HepG2 (cell line): ENCODE data around the gene OR10A3. TPM values are rescaled to one million over a fixed set of nuclear protein-coding genes. Genes with fewer than 3 reads are reported as not detected.

ENCODE experiments used
- ATAC-seq: fragments of 200-7000 bp; cut with Tn5 transposase; 3 replicates; pipeline ENCODE4 v1.9.1; 2020; ENCODE audit warnings: mild to moderate bottlenecking, moderate library complexity
- BruUV-seq: library from RNA; stranded (reverse); fragments of 400-500 nt; replicated peaks from 2 replicates; lab custom pipeline; 2021; lab: Mats Ljungman, UMichigan
- CTCF ChIA-PET: fragments of 300-600 bp; formaldehyde crosslinking; extraction: SDS; loops from one replicate; lab custom pipeline; 2021; ENCODE audit warnings: low total read pairs, inconsistent platforms, low intra/inter-chr PET ratio; lab: Yijun Ruan, JAX
- POLR2A ChIA-PET: fragments of 350-600 bp; sonication (Branson Sonifier 250); formaldehyde crosslinking; loops from one replicate; lab custom pipeline; 2020; ENCODE audit warnings: antibody characterized with exemption, inconsistent platforms; lab: Yijun Ruan, JAX
- DNase-seq: peaks from one replicate; pipeline ENCODE4 v3.0.0-alpha.2; 2015; ENCODE audit warnings: low spot score
- FAIRE-seq: peaks from 3 replicates; lab custom pipeline; 2011; peaks lifted over from hg19 to GRCh38; lab: Jason Lieb, UNC
- H2AFZ ChIP-seq: one replicate; pipeline ENCODE4 v1.6.1; 2011; ENCODE audit warnings: low read length, inconsistent platforms
- H3K27ac ChIP-seq: fragments of 300-600 bp; 3 replicates; pipeline ENCODE4 v1.8.0; 2011; ENCODE audit warnings: mixed run types, mild to moderate bottlenecking, mixed read lengths, low read length, inconsistent platforms; ENCODE audit not compliant: insufficient read depth; ENCODE audit errors: extremely low read length
- H3K27me3 ChIP-seq, 2 experiments: fragments of 200-600 bp in 1 of 2; 2 replicates in 1 of 2; 3 replicates in 1 of 2; pipeline versions ENCODE4 v1.6.0 to v1.8.0; 2011; ENCODE audit warnings: low read length in 2 of 2, mild to moderate bottlenecking in 2 of 2, moderate library complexity in 2 of 2, inconsistent platforms in 1 of 2; ENCODE audit not compliant: insufficient read depth in 2 of 2, control insufficient read depth in 1 of 2
- H3K36me3 ChIP-seq, 2 experiments: fragments of 200-600 bp in 1 of 2; replicated peaks in 1 of 2; 2 replicates in 1 of 2; 3 replicates in 1 of 2; pipeline versions ENCODE4 v1.5.1 to v1.8.0; 2011; ENCODE audit warnings: low read length in 2 of 2, inconsistent platforms in 1 of 2; ENCODE audit not compliant: insufficient read depth in 2 of 2, control insufficient read depth in 1 of 2
- H3K4me1 ChIP-seq: 2 replicates; pipeline ENCODE4 v1.5.1; 2012; ENCODE audit warnings: low read length, inconsistent platforms; ENCODE audit not compliant: insufficient read depth
- H3K4me2 ChIP-seq: 2 replicates; pipeline ENCODE4 v1.6.0; 2011; ENCODE audit warnings: low read depth, low read length, inconsistent platforms
- H3K4me3 ChIP-seq, 3 experiments: fragments of 200-600 bp in 1 of 3; sonication (generic), shearing (Covaris generic) in 1 of 3; replicated peaks in 1 of 3; 2 replicates each; pipeline ENCODE4 v1.5.1; 2011 to 2016; ENCODE audit warnings: low read length in 3 of 3, inconsistent platforms in 2 of 3, low read depth in 2 of 3, mild to moderate bottlenecking in 2 of 3, control low read depth in 1 of 3, mixed read lengths in 1 of 3; ENCODE audit not compliant: insufficient read depth in 1 of 3
- H3K79me2 ChIP-seq: one replicate; pipeline ENCODE4 v1.6.1; 2011; ENCODE audit warnings: low read length, inconsistent platforms; ENCODE audit not compliant: insufficient read depth
- H3K9ac ChIP-seq: 2 replicates; pipeline ENCODE4 v1.6.0; 2011; ENCODE audit warnings: mild to moderate bottlenecking, low read depth, low read length, inconsistent platforms; ENCODE audit not compliant: insufficient read depth
- H3K9me3 ChIP-seq: 2 replicates; pipeline ENCODE4 v1.5.1; 2012; ENCODE audit warnings: mild to moderate bottlenecking, low read length
- H4K20me1 ChIP-seq: 2 replicates; pipeline ENCODE4 v1.6.0; 2011; ENCODE audit warnings: inconsistent platforms, mild to moderate bottlenecking, low read length, moderate library complexity; ENCODE audit not compliant: insufficient read depth
- ATF1 ChIP-seq: IDR thresholded peaks from 2 replicates; pipeline ENCODE4 v1.6.1; 2016; ENCODE audit warnings: mild to moderate bottlenecking, control low read depth
- CREB1 ChIP-seq, 2 experiments: fragments of 450-650 bp in 1 of 2; IDR thresholded peaks; 2 replicates each; pipeline ENCODE4 v1.6.1; 2016 to 2017; ENCODE audit warnings: control low read depth in 1 of 2, mild to moderate bottlenecking in 1 of 2, missing compliant biosample characterization in 1 of 2, missing genetic modification characterization in 1 of 2
- DNMT1 ChIP-seq: sonication (generic); formaldehyde crosslinking; IDR thresholded peaks from 2 replicates; pipeline ENCODE4 v1.5.1; 2020; ENCODE audit warnings: mild to moderate bottlenecking, missing genetic modification reagents
- MEIS1 ChIP-seq: sonication (generic); formaldehyde crosslinking; IDR thresholded peaks from 2 replicates; pipeline ENCODE4 v1.9.0; 2021; ENCODE audit warnings: mild to moderate bottlenecking, missing genetic modification reagents, moderate library complexity, borderline replicate concordance
- NBN ChIP-seq: fragments of 450-650 bp; conservative IDR thresholded peaks from 2 replicates; pipeline ENCODE4 v1.6.1; 2017
- SRSF9 ChIP-seq: fragments of 200-400 bp; formaldehyde crosslinking; IDR thresholded peaks from 2 replicates; pipeline ENCODE4 v1.6.1; 2018; ENCODE audit warnings: borderline replicate concordance, mild to moderate bottlenecking, low read depth, low read length; ENCODE audit not compliant: insufficient read depth, poor library complexity, severe bottlenecking
- ZNF180 ChIP-seq: sonication (generic); formaldehyde crosslinking; IDR thresholded peaks from 2 replicates; pipeline ENCODE4 v1.4.0; 2020; ENCODE audit warnings: low read depth, missing genetic modification reagents, borderline replicate concordance
- ZNF337 ChIP-seq: sonication (generic); formaldehyde crosslinking; IDR thresholded peaks from 2 replicates; pipeline ENCODE4 v1.5.1; 2020; ENCODE audit warnings: missing genetic modification reagents, low read depth, mild to moderate bottlenecking, borderline replicate concordance
- ZNF792 ChIP-seq: IDR thresholded peaks from 2 replicates; pipeline ENCODE4 v1.6.1; 2016
- WGBS: methylation state at CpG from one replicate; pipeline ENCODE4 v1.1.6; 2017; ENCODE audit warnings: low lambda C conversion rate; 5-methylcytosine and 5-hydroxymethylcytosine counted together
- in situ Hi-C: cut with HindIII; loops from 2 replicates; pipeline ENCODE4 v1.10.0; 2017; ENCODE audit warnings: low pct_unique_long_range_greater_than_20kb; ENCODE audit not compliant: extremely low pct_ligation_motif_present
- intact Hi-C: fragments of 100-400 bp; cut with micrococcal nuclease; formaldehyde crosslinking; loops from one replicate; pipeline ENCODE4 v1.10.0; 2022; ENCODE audit not compliant: unreplicated experiment
- polyA plus RNA-seq, 8 experiments: library from polyadenylated mRNA; depleted of rRNA in 3 of 8; stranded (reverse) in 7 of 8; unstranded in 1 of 8; fragments of >200 nt; fragmentation: Illumina TruSeq in 4 of 8; extraction: Trizol in 4 of 8; gene quantifications; 2 replicates each; pipeline versions ENCODE4 v1.2.1 to v1.2.3, GENCODE V29; 2011 to 2016; ENCODE audit warnings: low read depth in 4 of 8, missing spikeins in 1 of 8, mixed read lengths in 1 of 8; ENCODE audit not compliant: insufficient read depth in 1 of 8
- total RNA-seq, 5 experiments: library from RNA; depleted of rRNA; stranded (reverse); fragments of >200 nt; fragmentation: Illumina TruSeq; extraction: Trizol; gene quantifications; 2 replicates each; pipeline ENCODE4 v1.2.3, GENCODE V29; 2016; ENCODE audit warnings: low read depth in 1 of 5
- TF ChIP-seq, protein P1 (sequence below): sonication (generic); formaldehyde crosslinking; IDR thresholded peaks from 2 replicates; pipeline ENCODE4 v1.5.0; 2020; ENCODE audit warnings: missing genetic modification reagents
- TF ChIP-seq, protein P2 (sequence below): sonication (generic); formaldehyde crosslinking; IDR thresholded peaks from 2 replicates; pipeline ENCODE4 v1.4.0; 2020; ENCODE audit warnings: missing genetic modification reagents, borderline replicate concordance

Gene OR10A3
- total and polyA plus RNA-seq, 2 of the 13 experiments (the other 11 are each of a cell fraction or from before 2014, with no cell fraction given) = not detected

DNA sequence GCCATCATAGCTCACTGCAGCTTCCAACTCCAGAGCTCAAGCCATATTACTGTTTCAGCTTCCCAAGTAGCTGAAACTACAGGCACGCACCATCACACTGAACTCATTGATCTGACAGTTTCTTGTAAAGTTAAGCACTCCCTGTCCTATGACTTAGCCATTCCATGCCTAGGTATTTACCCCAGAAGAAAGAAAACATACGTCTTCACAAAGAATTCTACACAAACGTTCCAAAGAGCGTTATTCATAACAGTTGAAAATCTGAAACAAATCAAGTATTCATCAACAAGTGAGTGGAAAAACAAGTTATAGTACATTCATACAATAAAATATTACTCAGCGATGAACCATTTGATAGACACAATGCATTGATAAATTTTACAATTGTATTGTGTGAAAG, 31.5 kb upstream of the OR10A3 start:
- Histone ChIP-seq H3K36me3 (no peaks in the 10 kb centered on the region), H3K4me3 (no peak overlapping the region), H2AFZ (no peak overlapping the region), H3K4me2 (no peak overlapping the region), H3K4me1 (no peaks in the 10 kb centered on the region), H4K20me1 (no peaks in the 10 kb centered on the region), H3K27ac (no peak overlapping the region), H3K79me2 (no peaks in the 10 kb centered on the region), H3K9ac (no peak overlapping the region), H3K27me3 (no peaks in the 10 kb centered on the region), H3K9me3 (no peaks in the 10 kb centered on the region)
- FAIRE-seq = no peak
- no TSS peak for BruUV-seq
- no peak for DNase-seq
- intact Hi-C loops (no loop called here), in situ Hi-C loops (no loop called here)
- TF ChIP-seq CREB1 (IDR thresholded peaks at IDR 0.05) (no peak), CREB1 (CRISPR knock-in tag; IDR thresholded peaks at IDR 0.05) (no peak), NBN (no peak), ZNF337 (no peak), SRSF9 (no peak), DNMT1 (CRISPR knock-in tag) (no peak), MEIS1 (CRISPR knock-in tag) (no peak), ZNF180 (CRISPR knock-in tag) (no peak), ZNF792 (CRISPR knock-in tag) (no peak), ATF1 (no peak)
- TF ChIP-seq, protein P1, sequence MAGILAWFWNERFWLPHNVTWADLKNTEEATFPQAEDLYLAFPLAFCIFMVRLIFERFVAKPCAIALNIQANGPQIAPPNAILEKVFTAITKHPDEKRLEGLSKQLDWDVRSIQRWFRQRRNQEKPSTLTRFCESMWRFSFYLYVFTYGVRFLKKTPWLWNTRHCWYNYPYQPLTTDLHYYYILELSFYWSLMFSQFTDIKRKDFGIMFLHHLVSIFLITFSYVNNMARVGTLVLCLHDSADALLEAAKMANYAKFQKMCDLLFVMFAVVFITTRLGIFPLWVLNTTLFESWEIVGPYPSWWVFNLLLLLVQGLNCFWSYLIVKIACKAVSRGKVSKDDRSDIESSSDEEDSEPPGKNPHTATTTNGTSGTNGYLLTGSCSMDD (CRISPR knock-in tag) = no peak
- TF ChIP-seq, protein P2, sequence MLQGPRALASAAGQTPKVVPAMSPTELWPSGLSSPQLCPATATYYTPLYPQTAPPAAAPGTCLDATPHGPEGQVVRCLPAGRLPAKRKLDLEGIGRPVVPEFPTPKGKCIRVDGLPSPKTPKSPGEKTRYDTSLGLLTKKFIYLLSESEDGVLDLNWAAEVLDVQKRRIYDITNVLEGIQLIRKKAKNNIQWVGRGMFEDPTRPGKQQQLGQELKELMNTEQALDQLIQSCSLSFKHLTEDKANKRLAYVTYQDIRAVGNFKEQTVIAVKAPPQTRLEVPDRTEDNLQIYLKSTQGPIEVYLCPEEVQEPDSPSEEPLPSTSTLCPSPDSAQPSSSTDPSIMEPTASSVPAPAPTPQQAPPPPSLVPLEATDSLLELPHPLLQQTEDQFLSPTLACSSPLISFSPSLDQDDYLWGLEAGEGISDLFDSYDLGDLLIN (CRISPR knock-in tag) = no peak
- ChIA-PET CTCF (no interaction called here), POLR2A (no interaction called here)
- ATAC-seq = no peak
- WGBS = under 1% methylated on average over 5 of the region's 5 CpGs
